ENCODE results near the gene CNTNAP5. TPM values are rescaled to one million over a fixed set of nuclear protein-coding genes. Genes with fewer than 3 reads are reported as not detected.

Gene CNTNAP5
- total and polyA plus RNA-seq, 2 of the 8 experiments (the other 6 are each of a cell fraction or from before 2014, with no cell fraction given) = 0.11 to 0.76 TPM

- Histone ChIP-seq H3K4me2 (ENCODE audit: insufficient read depth in 1 of 2, low read depth in 2 of 2, low read length in 2 of 2) (no peak overlapping the region), H2BK15ac (ENCODE audit: low read length) (no peak overlapping the region), H3K23ac (ENCODE audit: insufficient read length) (no peak overlapping the region), H3K4me1 (replicated peaks in 1 of 4; ENCODE audit: control insufficient read depth in 3 of 4, insufficient read depth in 4 of 4, low read length in 3 of 4) (no peaks in the 10 kb centered on the region; a peak in 1 of 7 replicates), H3K14ac (ENCODE audit: insufficient read length) (no peak overlapping the region), H4K20me1 (replicated peaks in 1 of 2; ENCODE audit: control insufficient read depth in 1 of 2, insufficient read depth in 2 of 2, low read length in 2 of 2) (no peaks in the 10 kb centered on the region), H3K27me3 (replicated peaks in 1 of 4; ENCODE audit: control insufficient read depth in 3 of 4, extremely low read depth in 1 of 4, insufficient read depth in 3 of 4, low read length in 3 of 4) (no peaks in the 10 kb centered on the region), H3K4me3 (ENCODE audit: extremely low read depth in 1 of 4, insufficient read depth in 2 of 4, low read depth in 3 of 4, low read length in 4 of 4) (no peak overlapping the region), H3K79me1 (ENCODE audit: low read depth, low read length) (no peaks in the 10 kb centered on the region), H2BK20ac (ENCODE audit: low read length) (no peak overlapping the region), H2BK12ac (ENCODE audit: low read depth, low read length) (no peak overlapping the region), H3K23me2 (ENCODE audit: low read depth, low read length) (no peaks in the 10 kb centered on the region), H3K27ac (ENCODE audit: low read depth, low read length) (no peak overlapping the region), H3K9ac (replicated peaks in 1 of 4; ENCODE audit: extremely low read depth in 1 of 4, low read depth in 3 of 4, low read length in 3 of 4) (no peak overlapping the region), H3K79me2 (ENCODE audit: control insufficient read depth in 1 of 2, insufficient read depth in 2 of 2, low read length in 2 of 2) (no peaks in the 10 kb centered on the region), H2BK120ac (replicated peaks; ENCODE audit: low read depth, low read length) (no peak overlapping the region), H4K91ac (replicated peaks; ENCODE audit: insufficient read length, low read length) (no peak overlapping the region), H3K18ac (ENCODE audit: extremely low read depth, low read length) (no peak overlapping the region), H4K5ac (ENCODE audit: insufficient read length, low read depth, low read length) (no peak overlapping the region), H3K56ac (replicated peaks; ENCODE audit: insufficient read length, low read depth, low read length) (no peak overlapping the region), H3K9me3 (ENCODE audit: insufficient read depth in 2 of 2, low read depth in 1 of 2, low read length in 1 of 2) (no peaks in the 10 kb centered on the region), H2AFZ (ENCODE audit: low read length) (no peak overlapping the region), H3K36me3 (ENCODE audit: control insufficient read depth in 2 of 4, insufficient read depth in 4 of 4, low read length in 3 of 4) (no peaks in the 10 kb centered on the region), H2BK5ac (ENCODE audit: low read depth, low read length) (no peak overlapping the region), H3K4ac (replicated peaks; ENCODE audit: insufficient read length, low read depth, low read length) (no peak overlapping the region), H4K8ac (ENCODE audit: extremely low read depth, insufficient read depth, low read length) (no peak overlapping the region), H2AK5ac (ENCODE audit: low read depth, low read length) (no peak overlapping the region)
- POLR2A ChIA-PET (ENCODE audit: partially characterized antibody) = no interaction called here
- DNase-seq (ENCODE audit: low read depth in 1 of 2, low spot score in 2 of 2) = no peak
- no peak for FAIRE-seq
- 100% methylated on average over 2 of the region's 2 CpGs; no CpG with 5 or more reads in 1 of the 2 experiments for WGBS, 2 experiments (ENCODE audit: extremely low coverage in 1 of 2, insufficient coverage in 1 of 2, insufficient read length in 1 of 2, insufficient replicate concordance in 2 of 2, low coverage in 1 of 2, low lambda C conversion rate in 2 of 2, missing lambda C conversion rate in 1 of 2)
- CTCF ChIA-PET (ENCODE audit: partially characterized antibody) = no interaction called here
- TF ChIP-seq, protein P1, sequence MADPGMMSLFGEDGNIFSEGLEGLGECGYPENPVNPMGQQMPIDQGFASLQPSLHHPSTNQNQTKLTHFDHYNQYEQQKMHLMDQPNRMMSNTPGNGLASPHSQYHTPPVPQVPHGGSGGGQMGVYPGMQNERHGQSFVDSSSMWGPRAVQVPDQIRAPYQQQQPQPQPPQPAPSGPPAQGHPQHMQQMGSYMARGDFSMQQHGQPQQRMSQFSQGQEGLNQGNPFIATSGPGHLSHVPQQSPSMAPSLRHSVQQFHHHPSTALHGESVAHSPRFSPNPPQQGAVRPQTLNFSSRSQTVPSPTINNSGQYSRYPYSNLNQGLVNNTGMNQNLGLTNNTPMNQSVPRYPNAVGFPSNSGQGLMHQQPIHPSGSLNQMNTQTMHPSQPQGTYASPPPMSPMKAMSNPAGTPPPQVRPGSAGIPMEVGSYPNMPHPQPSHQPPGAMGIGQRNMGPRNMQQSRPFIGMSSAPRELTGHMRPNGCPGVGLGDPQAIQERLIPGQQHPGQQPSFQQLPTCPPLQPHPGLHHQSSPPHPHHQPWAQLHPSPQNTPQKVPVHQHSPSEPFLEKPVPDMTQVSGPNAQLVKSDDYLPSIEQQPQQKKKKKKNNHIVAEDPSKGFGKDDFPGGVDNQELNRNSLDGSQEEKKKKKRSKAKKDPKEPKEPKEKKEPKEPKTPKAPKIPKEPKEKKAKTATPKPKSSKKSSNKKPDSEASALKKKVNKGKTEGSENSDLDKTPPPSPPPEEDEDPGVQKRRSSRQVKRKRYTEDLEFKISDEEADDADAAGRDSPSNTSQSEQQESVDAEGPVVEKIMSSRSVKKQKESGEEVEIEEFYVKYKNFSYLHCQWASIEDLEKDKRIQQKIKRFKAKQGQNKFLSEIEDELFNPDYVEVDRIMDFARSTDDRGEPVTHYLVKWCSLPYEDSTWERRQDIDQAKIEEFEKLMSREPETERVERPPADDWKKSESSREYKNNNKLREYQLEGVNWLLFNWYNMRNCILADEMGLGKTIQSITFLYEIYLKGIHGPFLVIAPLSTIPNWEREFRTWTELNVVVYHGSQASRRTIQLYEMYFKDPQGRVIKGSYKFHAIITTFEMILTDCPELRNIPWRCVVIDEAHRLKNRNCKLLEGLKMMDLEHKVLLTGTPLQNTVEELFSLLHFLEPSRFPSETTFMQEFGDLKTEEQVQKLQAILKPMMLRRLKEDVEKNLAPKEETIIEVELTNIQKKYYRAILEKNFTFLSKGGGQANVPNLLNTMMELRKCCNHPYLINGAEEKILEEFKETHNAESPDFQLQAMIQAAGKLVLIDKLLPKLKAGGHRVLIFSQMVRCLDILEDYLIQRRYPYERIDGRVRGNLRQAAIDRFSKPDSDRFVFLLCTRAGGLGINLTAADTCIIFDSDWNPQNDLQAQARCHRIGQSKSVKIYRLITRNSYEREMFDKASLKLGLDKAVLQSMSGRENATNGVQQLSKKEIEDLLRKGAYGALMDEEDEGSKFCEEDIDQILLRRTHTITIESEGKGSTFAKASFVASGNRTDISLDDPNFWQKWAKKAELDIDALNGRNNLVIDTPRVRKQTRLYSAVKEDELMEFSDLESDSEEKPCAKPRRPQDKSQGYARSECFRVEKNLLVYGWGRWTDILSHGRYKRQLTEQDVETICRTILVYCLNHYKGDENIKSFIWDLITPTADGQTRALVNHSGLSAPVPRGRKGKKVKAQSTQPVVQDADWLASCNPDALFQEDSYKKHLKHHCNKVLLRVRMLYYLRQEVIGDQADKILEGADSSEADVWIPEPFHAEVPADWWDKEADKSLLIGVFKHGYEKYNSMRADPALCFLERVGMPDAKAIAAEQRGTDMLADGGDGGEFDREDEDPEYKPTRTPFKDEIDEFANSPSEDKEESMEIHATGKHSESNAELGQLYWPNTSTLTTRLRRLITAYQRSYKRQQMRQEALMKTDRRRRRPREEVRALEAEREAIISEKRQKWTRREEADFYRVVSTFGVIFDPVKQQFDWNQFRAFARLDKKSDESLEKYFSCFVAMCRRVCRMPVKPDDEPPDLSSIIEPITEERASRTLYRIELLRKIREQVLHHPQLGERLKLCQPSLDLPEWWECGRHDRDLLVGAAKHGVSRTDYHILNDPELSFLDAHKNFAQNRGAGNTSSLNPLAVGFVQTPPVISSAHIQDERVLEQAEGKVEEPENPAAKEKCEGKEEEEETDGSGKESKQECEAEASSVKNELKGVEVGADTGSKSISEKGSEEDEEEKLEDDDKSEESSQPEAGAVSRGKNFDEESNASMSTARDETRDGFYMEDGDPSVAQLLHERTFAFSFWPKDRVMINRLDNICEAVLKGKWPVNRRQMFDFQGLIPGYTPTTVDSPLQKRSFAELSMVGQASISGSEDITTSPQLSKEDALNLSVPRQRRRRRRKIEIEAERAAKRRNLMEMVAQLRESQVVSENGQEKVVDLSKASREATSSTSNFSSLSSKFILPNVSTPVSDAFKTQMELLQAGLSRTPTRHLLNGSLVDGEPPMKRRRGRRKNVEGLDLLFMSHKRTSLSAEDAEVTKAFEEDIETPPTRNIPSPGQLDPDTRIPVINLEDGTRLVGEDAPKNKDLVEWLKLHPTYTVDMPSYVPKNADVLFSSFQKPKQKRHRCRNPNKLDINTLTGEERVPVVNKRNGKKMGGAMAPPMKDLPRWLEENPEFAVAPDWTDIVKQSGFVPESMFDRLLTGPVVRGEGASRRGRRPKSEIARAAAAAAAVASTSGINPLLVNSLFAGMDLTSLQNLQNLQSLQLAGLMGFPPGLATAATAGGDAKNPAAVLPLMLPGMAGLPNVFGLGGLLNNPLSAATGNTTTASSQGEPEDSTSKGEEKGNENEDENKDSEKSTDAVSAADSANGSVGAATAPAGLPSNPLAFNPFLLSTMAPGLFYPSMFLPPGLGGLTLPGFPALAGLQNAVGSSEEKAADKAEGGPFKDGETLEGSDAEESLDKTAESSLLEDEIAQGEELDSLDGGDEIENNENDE (IDR thresholded peaks at IDR 0.05; ENCODE audit: insufficient replicate concordance, low read length) = no peak
These were observed 536.4 kb downstream of the CNTNAP5 start for GRCh38 chr2:124561486-124561885.

Measured in H1 (cell line).